HL-60 (cell line): ENCODE measurements around the gene TENT4B.
A peak's percentile ranks its signal among the peaks of the same experiment; 100 is the strongest.
"Not testable (repeated sequence)": the region's sequence is repeated elsewhere in the genome, so short reads cannot be mapped to it uniquely, and the experiment has no call there.

ENCODE experiments used
- DNase-seq, 2 experiments: peaks; one replicate each; pipeline ENCODE4 v3.0.0-alpha.2; 2010 to 2020; ENCODE audit warnings: low read depth in 1 of 2, low spot score in 1 of 2
- H3K27ac ChIP-seq: fragments of 250-450 bp; sonication (Bioruptor Pico); replicated peaks from 2 replicates; pipeline ENCODE4 v1.5.1; 2020; ENCODE audit warnings: mild to moderate bottlenecking, moderate library complexity
- H3K27me3 ChIP-seq: fragments of 250-450 bp; sonication (Bioruptor Pico); 2 replicates; pipeline ENCODE4 v1.5.1; 2021; ENCODE audit warnings: mild to moderate bottlenecking, moderate library complexity; ENCODE audit not compliant: insufficient read depth, poor library complexity, severe bottlenecking
- H3K4me3 ChIP-seq: replicated peaks from 2 replicates; pipeline ENCODE4 v1.5.1; 2011; ENCODE audit warnings: mild to moderate bottlenecking, control low read depth, low read length; ENCODE audit not compliant: insufficient read depth
- CTCF ChIP-seq: IDR thresholded peaks from one replicate; pipeline ENCODE4 v1.5.1; 2011; ENCODE audit warnings: low read length, control low read depth, inconsistent platforms; ENCODE audit not compliant: insufficient read depth
- GABPA ChIP-seq: IDR thresholded peaks from 2 replicates; pipeline ENCODE4 v1.6.1; 2012; ENCODE audit warnings: low read depth
- POLR2AphosphoS5 ChIP-seq: IDR thresholded peaks from 2 replicates; pipeline ENCODE4 v1.6.1; 2012; ENCODE audit warnings: low read depth
- SPI1 ChIP-seq: IDR thresholded peaks from 2 replicates; pipeline ENCODE4 v1.6.1; 2012; ENCODE audit warnings: low read depth, mild to moderate bottlenecking, borderline replicate concordance
- TF ChIP-seq, protein P1 (sequence below): IDR thresholded peaks from 2 replicates; pipeline ENCODE4 v1.6.1; 2012; ENCODE audit warnings: low read depth; ENCODE audit not compliant: insufficient replicate concordance

The TENT4B gene

GRCh38 chr16:50243024-50243423 is 89.9 kb downstream of the TENT4B start:
- not testable (repeated sequence) for DNase-seq, H3K4me3 ChIP-seq, H3K27ac ChIP-seq, H3K27me3 ChIP-seq
- 0 out of 2 replicates have a peak, but pooled peaks have one; percentile 10 for TF ChIP-seq SPI1

GRCh38 chr16:50244140-50244503 is 91.0 kb downstream of the TENT4B start:
- Histone ChIP-seq H3K27me3 (no peaks in the 10 kb centered on the region), H3K27ac (no peak overlapping the region), H3K4me3 (no peak overlapping the region)
- DNase-seq = no peak
- TF ChIP-seq POLR2AphosphoS5 (no peak), GABPA (no peak), SPI1 (no peak), CTCF (no peak)
- TF ChIP-seq, protein P1, sequence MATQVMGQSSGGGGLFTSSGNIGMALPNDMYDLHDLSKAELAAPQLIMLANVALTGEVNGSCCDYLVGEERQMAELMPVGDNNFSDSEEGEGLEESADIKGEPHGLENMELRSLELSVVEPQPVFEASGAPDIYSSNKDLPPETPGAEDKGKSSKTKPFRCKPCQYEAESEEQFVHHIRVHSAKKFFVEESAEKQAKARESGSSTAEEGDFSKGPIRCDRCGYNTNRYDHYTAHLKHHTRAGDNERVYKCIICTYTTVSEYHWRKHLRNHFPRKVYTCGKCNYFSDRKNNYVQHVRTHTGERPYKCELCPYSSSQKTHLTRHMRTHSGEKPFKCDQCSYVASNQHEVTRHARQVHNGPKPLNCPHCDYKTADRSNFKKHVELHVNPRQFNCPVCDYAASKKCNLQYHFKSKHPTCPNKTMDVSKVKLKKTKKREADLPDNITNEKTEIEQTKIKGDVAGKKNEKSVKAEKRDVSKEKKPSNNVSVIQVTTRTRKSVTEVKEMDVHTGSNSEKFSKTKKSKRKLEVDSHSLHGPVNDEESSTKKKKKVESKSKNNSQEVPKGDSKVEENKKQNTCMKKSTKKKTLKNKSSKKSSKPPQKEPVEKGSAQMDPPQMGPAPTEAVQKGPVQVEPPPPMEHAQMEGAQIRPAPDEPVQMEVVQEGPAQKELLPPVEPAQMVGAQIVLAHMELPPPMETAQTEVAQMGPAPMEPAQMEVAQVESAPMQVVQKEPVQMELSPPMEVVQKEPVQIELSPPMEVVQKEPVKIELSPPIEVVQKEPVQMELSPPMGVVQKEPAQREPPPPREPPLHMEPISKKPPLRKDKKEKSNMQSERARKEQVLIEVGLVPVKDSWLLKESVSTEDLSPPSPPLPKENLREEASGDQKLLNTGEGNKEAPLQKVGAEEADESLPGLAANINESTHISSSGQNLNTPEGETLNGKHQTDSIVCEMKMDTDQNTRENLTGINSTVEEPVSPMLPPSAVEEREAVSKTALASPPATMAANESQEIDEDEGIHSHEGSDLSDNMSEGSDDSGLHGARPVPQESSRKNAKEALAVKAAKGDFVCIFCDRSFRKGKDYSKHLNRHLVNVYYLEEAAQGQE = no peak

- Histone ChIP-seq H3K27ac (no peak overlapping the region), H3K27me3 (no peaks in the 10 kb centered on the region), H3K4me3 (no peak overlapping the region)
- TF ChIP-seq GABPA (no peak), SPI1 (no peak), CTCF (no peak)
- TF ChIP-seq, protein P1 = no peak
- DNase-seq = no peak
These were observed 91.7 kb downstream of the TENT4B start for GRCh38 chr16:50244504-50245416.

DNA sequence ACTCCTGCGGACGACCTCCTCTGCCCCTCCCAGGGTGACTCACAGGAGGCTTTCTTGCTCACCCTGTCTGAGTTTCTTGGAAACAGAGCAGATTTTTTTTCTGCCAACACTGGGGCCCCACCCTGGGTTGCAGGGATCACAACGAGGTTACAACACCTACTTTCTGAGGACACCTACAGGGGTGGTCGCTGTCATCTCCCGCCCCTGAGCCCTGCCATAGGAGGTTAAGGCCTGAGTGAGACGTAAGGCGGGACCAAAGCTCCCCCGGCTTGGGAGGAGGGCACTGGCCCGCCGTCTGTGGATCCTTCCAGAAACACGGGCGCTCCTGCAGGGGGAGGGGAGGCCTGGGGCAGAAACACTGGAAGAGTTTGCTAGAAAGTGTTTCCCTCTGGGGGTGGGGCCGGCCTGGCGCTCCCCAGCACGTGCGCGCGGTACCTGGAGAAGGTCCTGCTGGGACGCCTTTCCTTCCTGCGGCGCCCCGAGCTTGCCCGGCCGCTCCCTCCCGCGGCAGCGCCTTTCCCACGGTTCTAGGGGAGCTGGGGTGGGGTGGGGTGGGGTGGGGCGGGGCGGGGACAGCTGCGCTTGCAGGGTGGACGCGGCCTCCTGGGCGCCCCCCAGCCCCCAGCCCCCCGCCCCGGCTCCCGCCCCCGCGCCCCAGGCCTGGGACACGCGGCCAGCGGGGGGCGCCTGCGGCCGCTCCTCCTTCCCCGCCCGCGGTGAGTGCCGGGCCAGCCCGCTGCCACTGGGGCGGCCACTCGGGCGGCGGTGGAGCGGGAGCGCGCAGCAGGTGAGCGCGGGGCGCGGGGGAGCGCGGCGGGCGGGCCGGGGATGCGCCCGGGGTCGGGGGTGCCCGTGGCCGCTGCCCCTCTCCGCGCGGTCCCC is 92.6 kb downstream of the TENT4B start:
- H3K27ac ChIP-seq = no peak overlapping the region
- TF ChIP-seq POLR2AphosphoS5 (no peak), CTCF (no peak), SPI1 (no peak), GABPA (no peak)
- TF ChIP-seq, protein P1 = no peak
- peak in 1 of 2 experiments; percentile 21 for DNase-seq
- H3K27me3 ChIP-seq = no peaks in the 10 kb centered on the region
- H3K4me3 ChIP-seq = peak overlapping the region; percentile 58
